NCI-H2029 treated with DMSO at 0.1 percent for 48 hours (cell line): ENCODE data around the gene CCDC175.

Experiments used
- DNase-seq: peaks from one replicate; lab custom pipeline; 2025; lab: John Stamatoyannopoulos, UW

Gene CCDC175

DNA sequence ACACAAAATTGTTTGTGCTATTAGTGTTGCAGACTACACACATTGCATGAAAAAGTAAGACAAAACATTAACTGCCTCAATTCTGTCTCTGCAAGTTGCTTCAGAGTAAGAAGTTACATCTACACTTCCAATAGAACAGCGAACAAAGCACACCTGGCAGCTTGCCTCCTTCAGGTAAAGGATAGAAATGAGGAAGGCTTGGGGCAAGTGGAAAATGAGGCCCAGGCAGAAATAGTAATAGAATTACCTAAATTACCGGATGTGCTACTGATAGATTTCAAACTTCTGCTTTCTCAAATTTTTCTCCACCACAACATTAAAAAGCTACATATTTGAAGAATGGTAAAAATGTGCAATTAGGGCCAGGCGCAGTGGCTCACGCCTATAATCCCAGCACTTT is 37.7 kb downstream of the CCDC175 start:
- no peak for DNase-seq

GRCh38 chr14:59537476-59537875 is 39.1 kb downstream of the CCDC175 start:
- no peak for DNase-seq

DNA sequence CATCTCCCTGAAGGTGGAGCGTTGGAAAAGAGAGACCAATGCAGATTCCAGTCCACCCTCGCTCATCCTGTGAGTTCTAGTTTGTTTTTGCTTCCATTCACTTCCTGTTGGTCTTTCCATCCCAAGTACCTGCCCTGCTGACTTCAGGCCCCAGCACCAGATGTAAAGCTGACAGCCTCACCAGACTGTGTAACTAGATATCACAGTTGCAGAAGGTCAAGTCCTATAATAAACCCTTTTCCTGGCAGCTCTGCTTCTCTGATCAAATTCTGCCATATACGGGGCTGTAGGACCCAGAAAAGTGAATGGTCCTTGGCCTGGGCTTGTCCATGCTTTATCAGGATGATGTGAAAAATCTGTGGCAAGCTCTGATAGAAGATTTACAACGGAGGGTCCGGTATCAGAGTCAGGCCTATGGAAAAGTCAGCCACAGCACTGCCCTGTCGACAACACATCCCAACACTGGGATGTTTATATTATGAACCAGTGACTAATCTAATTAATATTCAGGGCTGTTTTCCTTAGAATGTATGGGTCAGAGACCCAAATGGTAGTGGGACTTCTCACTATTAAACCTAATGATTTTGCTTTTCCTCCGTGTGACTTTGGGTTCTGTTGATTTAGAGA is 42.1 kb downstream of the CCDC175 start:
- no peak for DNase-seq

- no peak for DNase-seq
Observed at GRCh38 chr14:59532419-59532818, 44.2 kb downstream of the CCDC175 start.

DNA sequence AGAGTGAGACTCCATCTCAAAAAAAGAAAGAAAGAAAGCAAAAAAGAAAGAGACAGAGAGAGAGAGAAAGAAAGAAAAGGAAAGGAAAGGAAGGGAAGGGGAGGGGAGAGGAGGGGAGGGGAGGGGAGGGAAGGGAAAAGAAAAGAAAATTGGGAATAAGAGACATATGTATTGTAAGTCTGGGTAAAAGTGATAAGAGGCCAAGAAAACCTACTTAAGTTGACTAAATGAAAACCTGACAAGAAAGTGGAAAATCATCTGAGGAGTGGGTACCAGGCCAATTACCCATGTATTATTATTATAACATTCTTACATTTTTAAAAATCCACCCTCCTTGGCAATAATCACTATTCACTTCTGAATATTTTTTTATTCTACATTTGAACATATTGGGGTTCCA is 46.3 kb downstream of the CCDC175 start:
- no peak for DNase-seq

- DNase-seq: no peak
Observed at GRCh38 chr14:59529189-59529588, 47.4 kb downstream of the CCDC175 start.

DNA sequence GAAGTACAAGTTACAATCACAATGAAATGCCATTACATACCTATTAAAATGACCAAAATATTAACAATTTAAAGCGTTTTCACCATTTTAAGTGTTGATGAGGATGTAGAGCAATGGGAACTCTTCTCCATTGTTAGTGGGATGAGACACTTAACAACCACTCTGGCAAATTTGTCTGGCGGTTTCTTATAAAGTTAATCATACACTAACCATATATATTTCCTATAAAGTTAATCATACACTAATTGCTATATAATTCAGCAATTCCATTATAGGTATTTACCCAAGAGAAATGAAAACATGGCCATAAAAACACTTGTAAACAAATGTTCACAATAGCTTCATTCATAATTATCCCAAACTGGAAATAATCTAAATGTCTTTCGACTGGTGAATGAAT is 56.4 kb downstream of the CCDC175 start:
- DNase-seq: no peak

- peak; percentile 5 for DNase-seq
Observed at GRCh38 chr14:59511916-59512575, 64.6 kb downstream of the CCDC175 start.

DNA sequence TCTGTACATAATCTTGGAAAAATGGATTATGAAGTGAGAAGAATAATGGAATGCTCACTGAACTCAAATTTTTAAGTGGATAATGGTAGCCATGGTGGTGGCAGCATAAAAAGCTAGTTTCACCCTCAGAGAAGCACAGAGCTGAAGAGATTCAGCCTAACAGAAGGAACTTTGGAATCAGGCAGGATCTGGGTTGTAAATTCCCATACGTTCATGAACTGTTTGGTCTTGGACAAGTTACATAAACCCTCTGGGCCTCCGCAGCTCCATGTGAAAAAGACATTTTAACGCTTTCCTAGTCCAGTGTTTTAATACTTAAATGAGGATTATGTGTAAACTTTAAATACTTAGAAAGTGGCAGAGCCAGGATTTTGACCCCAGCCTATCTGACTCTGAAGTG is 65.6 kb downstream of the CCDC175 start:
- no peak for DNase-seq

DNA sequence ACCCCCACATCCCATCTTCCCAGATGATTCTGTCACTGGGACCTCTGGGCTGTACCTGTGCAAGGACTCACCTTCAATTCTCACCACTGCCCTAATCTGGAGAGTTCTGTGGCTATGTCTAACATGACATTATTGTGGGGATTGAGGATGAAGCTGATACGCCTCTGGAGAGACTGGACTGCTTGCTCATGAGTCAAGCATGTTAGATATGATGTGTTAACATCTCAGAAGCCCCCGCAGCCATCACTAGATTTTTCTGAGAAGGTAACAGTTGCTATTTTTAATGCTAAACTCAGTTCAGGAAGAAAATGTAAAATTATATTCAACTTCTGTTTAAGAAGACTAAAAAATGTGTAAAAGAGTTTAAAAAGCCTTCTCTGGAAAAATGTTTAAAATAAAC is 66.6 kb downstream of the CCDC175 start:
- no peak for DNase-seq

DNA sequence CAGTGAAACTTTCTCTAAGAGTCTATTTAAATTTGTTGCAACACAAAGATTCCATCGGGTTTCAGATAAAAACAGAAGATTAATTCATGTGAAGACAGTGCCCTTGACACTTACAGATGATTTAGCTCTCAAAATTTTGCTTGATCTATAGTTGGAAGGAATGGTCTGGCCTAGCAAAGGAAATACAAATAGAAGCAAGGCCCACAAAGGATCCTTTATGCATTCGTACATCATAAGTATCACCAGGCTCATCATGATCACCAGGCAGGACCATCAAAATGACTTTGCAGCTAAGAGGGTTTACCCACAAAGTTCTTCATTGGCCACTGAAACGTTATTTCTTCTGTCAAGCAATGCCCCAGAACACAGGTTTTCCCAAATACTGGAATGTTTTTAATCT is 67.5 kb downstream of the CCDC175 start:
- DNase-seq: no peak

GRCh38 chr14:59507752-59508103 is 68.9 kb downstream of the CCDC175 start:
- no peak for DNase-seq

GRCh38 chr14:59507063-59507751 is 69.4 kb downstream of the CCDC175 start:
- peak; percentile 63 for DNase-seq

DNA sequence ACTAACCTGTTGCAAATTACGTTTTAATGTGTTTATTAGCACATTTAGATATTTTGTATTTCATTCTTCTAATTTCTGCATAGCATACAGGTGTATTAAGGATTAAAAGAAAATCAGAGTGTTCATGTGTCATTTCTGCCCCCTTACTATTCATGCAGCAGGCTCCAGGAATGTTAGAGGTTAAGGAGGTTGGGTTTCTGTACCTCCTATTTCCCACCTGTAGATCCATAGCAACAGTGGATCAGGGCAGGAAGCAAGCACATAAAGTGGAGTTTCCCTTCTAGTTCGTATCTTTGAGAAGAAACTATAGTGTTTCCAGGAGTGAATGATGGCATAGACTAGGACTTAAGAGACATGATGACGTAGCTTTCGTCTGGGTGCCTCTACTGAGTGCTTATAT is 73.4 kb downstream of the CCDC175 start:
- DNase-seq: no peak

DNA sequence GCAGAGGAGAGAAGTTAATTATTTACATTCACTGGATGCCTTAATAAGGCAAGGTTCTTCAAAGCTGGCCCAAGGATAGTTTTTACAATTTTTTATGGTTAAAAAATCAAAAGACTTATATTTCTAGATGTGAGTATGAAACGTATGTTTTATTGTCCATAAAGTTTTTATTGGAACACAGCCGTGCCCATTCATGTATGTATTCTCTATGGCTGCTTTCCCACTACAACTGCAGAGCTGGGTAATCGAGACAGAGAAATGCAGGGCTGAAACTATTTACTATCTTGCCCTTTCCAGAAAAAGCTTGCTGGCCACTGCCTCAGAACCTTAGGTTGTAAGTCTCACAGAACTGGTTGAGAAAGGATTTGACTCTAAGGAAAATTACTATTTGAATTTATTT is 75.9 kb downstream of the CCDC175 start:
- DNase-seq: no peak

DNA sequence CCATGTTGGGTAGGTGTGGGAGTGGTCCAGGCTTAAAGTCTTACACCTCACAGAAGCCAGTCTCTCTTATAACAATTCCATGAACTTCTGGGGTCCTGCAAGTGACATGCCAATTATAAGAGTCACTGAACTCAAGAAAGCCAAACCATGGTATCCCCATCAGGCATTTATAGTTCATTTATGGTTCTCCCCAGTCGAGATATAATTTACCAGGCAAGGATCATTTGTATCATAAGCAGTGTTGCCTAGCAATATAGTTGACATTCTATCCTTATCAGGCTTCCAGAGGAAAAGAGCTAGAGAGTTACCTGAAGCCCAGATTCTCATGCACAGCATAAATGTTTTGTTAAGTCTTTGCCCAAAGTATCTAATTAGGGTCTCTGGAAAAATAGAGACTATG is 84.2 kb downstream of the CCDC175 start:
- DNase-seq: no peak

DNA sequence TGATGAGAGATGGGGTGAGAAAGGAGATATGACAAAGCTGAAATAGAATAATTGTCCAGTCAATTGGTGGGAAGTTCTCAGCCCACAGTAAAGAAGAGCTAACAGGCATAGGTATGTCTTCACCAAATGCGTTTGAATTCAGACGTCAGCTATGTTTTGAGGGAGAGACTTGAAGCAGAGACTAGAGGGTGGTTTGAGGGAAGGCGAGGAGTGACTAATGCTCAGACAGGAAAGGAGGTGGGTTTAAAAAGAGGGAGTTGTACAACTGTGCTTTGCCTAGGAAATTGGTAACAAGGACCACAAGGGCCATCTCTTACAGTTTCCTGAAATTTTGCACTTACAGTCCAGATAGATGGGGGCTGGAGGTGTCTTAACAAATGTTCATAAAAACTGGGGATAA is 85.9 kb downstream of the CCDC175 start:
- DNase-seq: no peak

DNA sequence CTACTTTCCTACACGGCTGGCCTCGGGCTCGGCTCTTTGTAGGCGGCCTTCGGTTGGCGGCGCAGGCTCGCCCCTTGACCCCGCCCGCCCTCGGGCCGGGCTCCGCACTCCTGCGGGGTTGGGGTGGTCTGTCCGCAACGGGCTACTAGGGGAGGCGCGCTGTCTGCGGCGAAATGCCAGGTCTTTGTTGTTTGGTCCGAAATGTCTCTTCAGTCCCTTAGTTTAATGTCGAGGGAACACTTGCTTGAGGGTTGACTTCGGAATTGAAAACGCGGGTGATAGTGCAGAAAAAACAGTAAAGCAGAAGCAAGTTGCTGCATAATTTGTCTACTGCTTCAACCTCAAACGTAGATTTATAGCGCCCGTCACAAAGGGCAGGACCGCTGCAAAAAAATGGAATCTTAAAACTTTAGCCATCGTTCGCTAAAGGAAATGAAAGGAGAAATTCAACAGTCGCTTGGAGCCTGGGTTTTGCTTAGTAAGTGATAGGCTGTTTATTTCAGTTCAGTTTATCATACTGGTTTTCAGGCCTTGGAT is 91.9 kb downstream of the CCDC175 start:
- peak; percentile 83 for DNase-seq

DNA sequence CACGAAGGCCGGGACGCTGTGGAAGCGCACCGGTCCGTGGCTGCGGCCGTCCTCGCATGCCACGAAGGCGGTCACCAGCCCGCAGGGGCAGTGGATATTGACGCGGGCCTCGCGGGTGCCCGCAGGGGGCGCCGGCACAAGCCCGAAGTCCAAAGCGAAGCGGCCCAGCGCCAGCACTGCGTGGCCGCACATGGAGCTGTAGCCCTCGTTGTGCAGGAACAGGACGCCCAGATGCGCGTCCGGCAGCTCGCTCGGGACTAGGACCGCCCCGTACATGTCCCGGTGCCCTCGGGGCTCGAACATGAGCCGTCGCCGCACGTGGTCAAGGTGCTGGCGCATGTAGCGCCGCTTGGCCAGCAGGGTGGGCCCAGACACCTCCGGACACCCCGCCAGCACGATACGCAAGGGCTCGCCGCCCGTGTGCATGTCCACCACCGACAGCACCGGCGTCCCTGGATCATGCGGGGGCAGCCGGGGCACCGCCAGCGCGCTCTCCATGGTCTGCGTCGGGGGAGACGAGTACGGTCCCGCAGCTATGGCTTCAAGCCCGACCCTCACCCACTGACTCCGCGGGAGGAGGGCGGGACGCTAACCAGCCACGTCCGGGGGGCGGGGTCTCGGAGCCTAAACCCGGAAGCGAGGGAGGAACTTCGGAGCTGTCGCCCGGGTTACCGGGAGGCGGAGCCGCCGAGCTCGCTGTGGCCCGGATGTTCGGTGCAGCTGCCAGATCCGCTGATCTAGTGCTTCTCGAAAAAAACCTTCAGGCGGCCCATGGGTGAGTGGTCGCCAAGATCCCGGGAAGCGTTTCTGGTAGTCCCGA is 92.6 kb downstream of the CCDC175 start, which contains the start of the genes JKAMP and L3HYPDH:
Gene JKAMP (plus strand): TSS at position 699 of the 820 bp plus-strand sequence. CDS start 73 bp downstream, at position 772.
Gene L3HYPDH (minus strand): TSS at position 590 of the 820 bp plus-strand sequence. CDS start 92 bp downstream, at position 498.
- DNase-seq: peak; percentile 92

- DNase-seq: peak; percentile 25
Observed at GRCh38 chr14:59483363-59483762, 93.2 kb downstream of the CCDC175 start.

GRCh38 chr14:59482541-59483331 is 93.9 kb downstream of the CCDC175 start:
- DNase-seq: peak; percentile 21
